A204.1 (cell line): ENCODE measurements around the gene MTA2.
"Not testable (repeated sequence)": the region's sequence is repeated elsewhere in the genome, so short reads cannot be mapped to it uniquely, and the experiment has no call there.

Source experiments
- FAIRE-seq: peaks from 2 replicates; lab custom pipeline; 2012; peaks lifted over from hg19 to GRCh38; lab: Jason Lieb, UNC

MTA2 gene

GRCh38 chr11:62565100-62565802, 36.4 kb downstream of the MTA2 start:
- FAIRE-seq = no peak

- FAIRE-seq = not testable (repeated sequence)
Measured at GRCh38 chr11:62561677-62562230, 39.9 kb downstream of the MTA2 start.

GRCh38 chr11:62560566-62561103, 41.0 kb downstream of the MTA2 start:
- no peak for FAIRE-seq

GRCh38 chr11:62559626-62560025, 42.0 kb downstream of the MTA2 start:
- not testable (repeated sequence) for FAIRE-seq

- FAIRE-seq = no peak
Measured at GRCh38 chr11:62559204-62559603, 42.5 kb downstream of the MTA2 start.

GRCh38 chr11:62558669-62559068, 43.0 kb downstream of the MTA2 start:
- FAIRE-seq = no peak

GRCh38 chr11:62556875-62557631, 44.6 kb downstream of the MTA2 start:
- no peak for FAIRE-seq

GRCh38 chr11:62556108-62556874, 45.4 kb downstream of the MTA2 start:
- FAIRE-seq = no peak

GRCh38 chr11:62555464-62556107, 46.1 kb downstream of the MTA2 start:
- no peak for FAIRE-seq

GRCh38 chr11:62554387-62555167, 47.1 kb downstream of the MTA2 start:
- FAIRE-seq = no peak

GRCh38 chr11:62553839-62554361, 47.8 kb downstream of the MTA2 start:
- no peak for FAIRE-seq

- FAIRE-seq = no peak
Measured at GRCh38 chr11:62553080-62553838, 48.4 kb downstream of the MTA2 start.

GRCh38 chr11:62552485-62553079, 49.1 kb downstream of the MTA2 start:
- FAIRE-seq = no peak

- not testable (repeated sequence) for FAIRE-seq
Measured at GRCh38 chr11:62550478-62550877, 51.2 kb downstream of the MTA2 start.

GRCh38 chr11:62548545-62549335, 52.9 kb downstream of the MTA2 start:
- FAIRE-seq = no peak

- FAIRE-seq = no peak
Measured at GRCh38 chr11:62547691-62548281, 53.9 kb downstream of the MTA2 start.

GRCh38 chr11:62546929-62547625, 54.6 kb downstream of the MTA2 start:
- no peak for FAIRE-seq
